ENCODE data around the gene PITRM1.
"Not testable (repeated sequence)": the region's sequence is repeated elsewhere in the genome, so short reads cannot be mapped to it uniquely, and the experiment has no call there.

The PITRM1 gene

GRCh38 chr10:3107426-3107961, 65.1 kb downstream of the PITRM1 start:
- Histone ChIP-seq H3K9me3 (ENCODE audit: insufficient read depth, low read length, severe bottlenecking) (no peaks in the 10 kb centered on the region), H3K27me3 (ENCODE audit: insufficient read depth, low read length, poor library complexity) (no peaks in the 10 kb centered on the region), H3K36me3 (ENCODE audit: insufficient read depth, low read length) (peaks cover 90% of the 10 kb centered on the region), H3K79me2 (ENCODE audit: insufficient read depth, low read length) (peaks cover 13% of the 10 kb centered on the region), H2AFZ (ENCODE audit: low read depth, low read length) (no peak overlapping the region), H3K4me2 (ENCODE audit: insufficient read depth, low read length) (no peak overlapping the region), H4K20me1 (ENCODE audit: insufficient read depth, low read length) (peaks cover 55% of the 10 kb centered on the region), H3K27ac (ENCODE audit: low read length) (no peak overlapping the region), H3K9ac (ENCODE audit: low read depth, low read length) (no peak overlapping the region), H3K4me1 (ENCODE audit: insufficient read depth, low read length) (no peaks in the 10 kb centered on the region), H3K4me3 (ENCODE audit: low read depth in 1 of 2, low read length in 2 of 2) (no peak overlapping the region)
- ATAC-seq (ENCODE audit: insufficient read depth, low read depth) = no peak
- no peak for DNase-seq
- TF ChIP-seq EZH2 (IDR thresholded peaks at IDR 0.05; ENCODE audit: borderline replicate concordance, low read depth, low read length, severe bottlenecking) (no peak), CTCF (IDR thresholded peaks at IDR 0.05; ENCODE audit: borderline replicate concordance, extremely low read depth, low read length, poor library complexity, severe bottlenecking) (no peak)

GRCh38 chr10:3106928-3107425, 65.6 kb downstream of the PITRM1 start:
- no peak overlapping the region for H2AFZ ChIP-seq (ENCODE audit: low read depth, low read length)
- H3K27ac ChIP-seq (ENCODE audit: low read length) = no peak overlapping the region
- DNase-seq (no peak), ATAC-seq (ENCODE audit: insufficient read depth, low read depth) (no peak)
- no peaks in the 10 kb centered on the region for H3K9me3 ChIP-seq (ENCODE audit: insufficient read depth, low read length, severe bottlenecking)
- no peaks in the 10 kb centered on the region for H3K4me1 ChIP-seq (ENCODE audit: insufficient read depth, low read length)
- H3K4me2 ChIP-seq (ENCODE audit: insufficient read depth, low read length) = no peak overlapping the region
- no peak overlapping the region for H3K9ac ChIP-seq (ENCODE audit: low read depth, low read length)
- H3K79me2 ChIP-seq (ENCODE audit: insufficient read depth, low read length) = peaks cover 14% of the 10 kb centered on the region
- no peaks in the 10 kb centered on the region for H3K27me3 ChIP-seq (ENCODE audit: insufficient read depth, low read length, poor library complexity)
- H4K20me1 ChIP-seq (ENCODE audit: insufficient read depth, low read length) = peaks cover 55% of the 10 kb centered on the region
- H3K4me3 ChIP-seq (ENCODE audit: low read depth in 1 of 2, low read length in 2 of 2) = no peak overlapping the region
- peaks cover 87% of the 10 kb centered on the region for H3K36me3 ChIP-seq (ENCODE audit: insufficient read depth, low read length)
- TF ChIP-seq EZH2 (IDR thresholded peaks at IDR 0.05; ENCODE audit: borderline replicate concordance, low read depth, low read length, severe bottlenecking) = no peak
- TF ChIP-seq CTCF (IDR thresholded peaks at IDR 0.05; ENCODE audit: borderline replicate concordance, extremely low read depth, low read length, poor library complexity, severe bottlenecking) = no peak

- not testable (repeated sequence) for H3K4me2 ChIP-seq (ENCODE audit: insufficient read depth, low read length); H3K4me3 ChIP-seq (ENCODE audit: low read depth in 1 of 2, low read length in 2 of 2); H3K27me3 ChIP-seq (ENCODE audit: insufficient read depth, low read length, poor library complexity); H3K9ac ChIP-seq (ENCODE audit: low read depth, low read length); DNase-seq; H2AFZ ChIP-seq (ENCODE audit: low read depth, low read length); H3K27ac ChIP-seq (ENCODE audit: low read length); H3K9me3 ChIP-seq (ENCODE audit: insufficient read depth, low read length, severe bottlenecking); ATAC-seq (ENCODE audit: insufficient read depth, low read depth); H3K4me1 ChIP-seq (ENCODE audit: insufficient read depth, low read length)
- Histone ChIP-seq H3K79me2 (ENCODE audit: insufficient read depth, low read length) (peaks cover 14% of the 10 kb centered on the region), H3K36me3 (ENCODE audit: insufficient read depth, low read length) (peaks cover 86% of the 10 kb centered on the region), H4K20me1 (ENCODE audit: insufficient read depth, low read length) (peaks cover 56% of the 10 kb centered on the region)
Observed at GRCh38 chr10:3106328-3106727, 66.3 kb downstream of the PITRM1 start.

GRCh38 chr10:3105905-3106304, 66.7 kb downstream of the PITRM1 start:
- H4K20me1 ChIP-seq (ENCODE audit: insufficient read depth, low read length) = peaks cover 56% of the 10 kb centered on the region
- no peak; the same call in 2 of the 3 replicates for ATAC-seq (ENCODE audit: insufficient read depth, low read depth)
- H3K4me2 ChIP-seq (ENCODE audit: insufficient read depth, low read length) = no peak overlapping the region
- H3K4me1 ChIP-seq (ENCODE audit: insufficient read depth, low read length) = no peaks in the 10 kb centered on the region
- H3K36me3 ChIP-seq (ENCODE audit: insufficient read depth, low read length) = peaks cover 86% of the 10 kb centered on the region
- no peak overlapping the region for H3K9ac ChIP-seq (ENCODE audit: low read depth, low read length)
- TF ChIP-seq CTCF (IDR thresholded peaks at IDR 0.05; ENCODE audit: borderline replicate concordance, extremely low read depth, low read length, poor library complexity, severe bottlenecking) (no peak), EZH2 (IDR thresholded peaks at IDR 0.05; ENCODE audit: borderline replicate concordance, low read depth, low read length, severe bottlenecking) (no peak)
- DNase-seq = no peak
- peaks cover 15% of the 10 kb centered on the region for H3K79me2 ChIP-seq (ENCODE audit: insufficient read depth, low read length)
- H3K9me3 ChIP-seq (ENCODE audit: insufficient read depth, low read length, severe bottlenecking) = no peaks in the 10 kb centered on the region
- H3K27me3 ChIP-seq (ENCODE audit: insufficient read depth, low read length, poor library complexity) = no peaks in the 10 kb centered on the region
- no peak overlapping the region for H2AFZ ChIP-seq (ENCODE audit: low read depth, low read length)
- H3K27ac ChIP-seq (ENCODE audit: low read length) = no peak overlapping the region
- H3K4me3 ChIP-seq (ENCODE audit: low read depth in 1 of 2, low read length in 2 of 2) = no peak overlapping the region

All from DND-41 (cell line).